Small intestine (tissue), 7 donors: ENCODE data around the gene ADARB2. TPM values are rescaled to one million over a fixed set of nuclear protein-coding genes. Genes with fewer than 3 reads are reported as not detected.

Source experiments
- DNase-seq, 2 donors: peaks; one replicate each; pipeline versions ENCODE4 v3.0.0 to v3.0.0-alpha.2; 2013
- FAIRE-seq: peaks from 2 replicates; lab custom pipeline; 2012; peaks lifted over from hg19 to GRCh38; lab: Jason Lieb, UNC
- H3K27ac ChIP-seq, 3 donors: one replicate each; pipeline ENCODE4 v1.5.1; 2013; ENCODE audit warnings: low read length in 2 of 3, mild to moderate bottlenecking in 2 of 3, control low read depth in 1 of 3, inconsistent platforms in 1 of 3, low read depth in 1 of 3, moderate library complexity in 1 of 3
- H3K27me3 ChIP-seq, 3 donors: one replicate each; pipeline ENCODE4 v1.6.1; 2013; ENCODE audit warnings: low read length in 3 of 3, inconsistent platforms in 1 of 3; ENCODE audit not compliant: control insufficient read depth in 3 of 3, insufficient read depth in 3 of 3
- H3K36me3 ChIP-seq, 3 donors: one replicate each; pipeline ENCODE4 v1.6.1; 2013; ENCODE audit warnings: low read length in 3 of 3, inconsistent platforms in 1 of 3, low read depth in 1 of 3, mild to moderate bottlenecking in 1 of 3, moderate library complexity in 1 of 3; ENCODE audit not compliant: control insufficient read depth in 3 of 3, insufficient read depth in 2 of 3
- H3K4me1 ChIP-seq, 3 donors: one replicate each; pipeline ENCODE4 v1.6.1; 2013; ENCODE audit warnings: low read length in 2 of 3, inconsistent platforms in 1 of 3, low read depth in 1 of 3, mild to moderate bottlenecking in 1 of 3, moderate library complexity in 1 of 3; ENCODE audit not compliant: control insufficient read depth in 3 of 3, insufficient read depth in 2 of 3
- H3K4me3 ChIP-seq, 3 donors: one replicate each; pipeline ENCODE4 v1.5.1; 2013; ENCODE audit warnings: low read length in 3 of 3, control low read depth in 1 of 3, inconsistent platforms in 1 of 3, low read depth in 1 of 3, mild to moderate bottlenecking in 1 of 3, moderate library complexity in 1 of 3
- H3K9me3 ChIP-seq, 2 donors: one replicate each; pipeline ENCODE4 v1.6.1; 2013; ENCODE audit warnings: low read depth in 1 of 2, low read length in 1 of 2; ENCODE audit not compliant: control insufficient read depth in 2 of 2, insufficient read depth in 1 of 2
- WGBS, 3 donors: extraction: QIAGEN DNeasy Blood & Tissue Kit; methylation state at CpG; one replicate each; pipeline ENCODE4 v1.1.7; 2013; 5-methylcytosine and 5-hydroxymethylcytosine counted together
- polyA plus RNA-seq, 4 donors: library from polyadenylated mRNA; stranded (reverse) in 3 of 4; unstranded in 1 of 4; fragments of 200-250 nt in 3 of 4; fragments of 120-200 nt in 1 of 4; gene quantifications; one replicate each; pipeline versions ENCODE4 v1.2.1 to v1.2.3, GENCODE V29; 2013
- donor health status: healthy with polysubstance abuse.
- donor health status: control.
- donor health status: control.
- donor health status: Bipolar disorder and iron deficiency.
- donor health status: healthy.

ADARB2 gene
- polyA plus RNA-seq, 4 donors, result 0.35 to 1.8 (median 0.94) TPM

DNA sequence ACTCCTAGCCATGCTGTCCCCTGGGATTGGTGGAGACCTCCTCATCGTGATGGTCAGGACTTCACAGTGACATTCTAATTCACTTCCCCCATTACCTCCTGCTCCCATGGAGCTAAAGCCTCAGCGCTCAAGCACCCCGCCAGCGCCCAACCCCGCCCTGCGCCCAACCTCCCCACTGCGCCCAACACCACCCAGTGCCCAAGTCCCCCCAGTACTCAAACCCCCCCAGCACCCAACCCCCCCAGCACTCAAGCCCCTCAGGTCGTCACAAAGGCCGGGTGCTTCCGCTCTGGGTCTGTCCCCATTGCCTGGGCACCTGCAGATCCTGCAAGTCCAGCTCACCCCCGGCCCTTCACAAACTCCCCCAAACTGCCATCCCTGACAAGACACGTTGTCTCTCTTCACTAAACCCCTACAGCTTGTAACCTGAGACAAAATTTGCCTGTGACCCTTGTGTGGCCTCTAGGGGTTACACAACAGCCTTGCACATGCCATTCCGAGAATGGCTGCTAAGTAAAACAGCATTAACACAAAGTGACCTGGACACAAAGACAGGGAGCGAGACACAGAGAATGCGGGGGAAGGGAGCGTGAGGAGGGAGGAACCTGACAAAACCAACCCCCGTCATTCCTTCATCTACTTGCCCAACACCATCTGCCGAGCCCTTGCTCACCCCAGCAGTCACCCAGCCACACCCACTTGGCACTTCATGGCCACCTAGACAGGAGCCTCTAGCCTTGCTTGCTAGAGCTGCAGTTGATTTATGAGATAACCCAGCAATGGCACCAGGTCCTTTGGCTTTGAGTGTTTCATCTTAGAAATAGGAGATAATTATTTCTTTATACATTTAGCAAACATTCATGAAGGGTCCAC is 107.8 kb downstream of the ADARB2 start:
- DNase-seq (no peak), FAIRE-seq (no peak)
- Histone ChIP-seq H3K9me3 (no peaks in the 10 kb centered on the region), H3K4me3 (no peak overlapping the region), H3K4me1 (no peaks in the 10 kb centered on the region), H3K27me3 (peaks cover 0 to 2% (median 0%) of the 10 kb centered on the region in 3 donors), H3K36me3 (no peaks in the 10 kb centered on the region), H3K27ac (no peak overlapping the region)
- WGBS, 3 donors, result 70 to 73% (median 71%) methylated on average over 18 of the region's 18 CpGs

DNA sequence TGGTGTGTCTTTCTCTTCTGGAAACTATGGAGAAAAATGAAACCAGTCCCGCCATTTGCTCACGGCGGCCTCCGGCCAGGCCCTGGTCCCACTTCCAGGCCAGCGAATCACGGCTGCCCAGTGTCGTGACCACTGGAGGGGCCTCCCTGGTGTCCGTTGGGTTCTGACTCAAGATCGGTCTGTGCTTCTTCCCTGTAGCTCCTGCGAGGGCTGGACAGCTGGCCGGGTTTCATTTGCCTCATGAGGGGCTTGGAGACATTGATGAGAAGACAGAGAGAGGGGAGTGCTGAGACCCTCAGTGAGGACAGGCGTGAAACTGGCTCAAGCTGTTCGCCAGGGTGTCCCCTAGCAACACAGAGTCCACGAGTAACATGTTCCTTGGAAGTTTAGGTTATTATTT is 108.6 kb downstream of the ADARB2 start:
- 86 to 90% (median 90%) methylated on average over 14 of the region's 14 CpGs for WGBS, 3 donors
- H3K27ac ChIP-seq, result no peak overlapping the region
- H3K27me3 ChIP-seq, result peaks cover 0 to 2% (median 0%) of the 10 kb centered on the region in 3 donors
- no peaks in the 10 kb centered on the region for H3K9me3 ChIP-seq
- no peaks in the 10 kb centered on the region for H3K4me1 ChIP-seq
- no peak overlapping the region for H3K4me3 ChIP-seq
- FAIRE-seq (no peak), DNase-seq (no peak)
- H3K36me3 ChIP-seq, result no peaks in the 10 kb centered on the region

DNA sequence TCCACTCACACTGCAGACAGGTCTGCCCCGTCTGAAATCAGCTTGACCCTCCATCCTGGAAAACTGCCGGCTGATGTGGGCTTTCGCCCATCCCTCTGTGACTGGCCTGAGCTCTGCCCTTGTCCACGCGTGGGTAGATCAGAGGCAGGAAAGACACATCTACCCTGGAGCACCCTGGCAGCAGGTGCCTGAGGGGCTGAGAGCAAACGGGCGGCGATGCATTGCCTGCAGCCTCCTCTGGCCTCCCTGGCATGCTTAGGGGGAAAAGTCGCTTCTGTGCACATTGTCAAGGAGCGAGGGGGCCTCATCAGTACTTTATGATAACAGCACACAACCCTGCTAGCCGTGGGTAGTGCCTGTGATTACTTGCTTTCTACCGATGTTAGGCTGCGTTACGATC is 109.4 kb downstream of the ADARB2 start:
- FAIRE-seq, result no peak
- no peaks in the 10 kb centered on the region for H3K9me3 ChIP-seq
- 80 to 84% (median 81%) methylated on average over 14 of the region's 14 CpGs for WGBS, 3 donors
- DNase-seq, result no peak
- no peaks in the 10 kb centered on the region for H3K4me1 ChIP-seq
- H3K4me3 ChIP-seq, result no peak overlapping the region
- no peaks in the 10 kb centered on the region for H3K36me3 ChIP-seq
- peaks cover 0 to 2% (median 0%) of the 10 kb centered on the region in 3 donors for H3K27me3 ChIP-seq
- no peak overlapping the region for H3K27ac ChIP-seq

DNA sequence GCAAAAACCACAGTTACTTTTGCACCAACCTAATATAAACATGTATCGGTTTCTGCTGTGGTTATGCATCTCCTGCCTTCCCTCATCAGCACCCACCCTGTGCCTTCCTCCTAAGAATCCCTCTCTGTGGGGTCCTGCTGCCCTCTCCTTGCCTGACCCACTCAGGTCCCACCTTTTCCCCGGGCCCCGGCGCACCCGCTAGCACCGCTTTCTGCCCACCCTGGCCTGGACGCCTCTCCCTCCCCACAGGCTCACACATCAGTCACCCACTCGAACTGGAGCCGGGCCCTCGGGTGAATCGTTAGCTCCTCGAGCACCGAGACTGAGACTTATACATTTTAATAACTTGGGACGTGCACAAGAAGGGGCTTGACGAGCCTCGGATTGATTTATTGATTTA is 110.5 kb downstream of the ADARB2 start:
- WGBS, 3 donors, result 87 to 90% (median 90%) methylated on average over 16 of the region's 16 CpGs

DNA sequence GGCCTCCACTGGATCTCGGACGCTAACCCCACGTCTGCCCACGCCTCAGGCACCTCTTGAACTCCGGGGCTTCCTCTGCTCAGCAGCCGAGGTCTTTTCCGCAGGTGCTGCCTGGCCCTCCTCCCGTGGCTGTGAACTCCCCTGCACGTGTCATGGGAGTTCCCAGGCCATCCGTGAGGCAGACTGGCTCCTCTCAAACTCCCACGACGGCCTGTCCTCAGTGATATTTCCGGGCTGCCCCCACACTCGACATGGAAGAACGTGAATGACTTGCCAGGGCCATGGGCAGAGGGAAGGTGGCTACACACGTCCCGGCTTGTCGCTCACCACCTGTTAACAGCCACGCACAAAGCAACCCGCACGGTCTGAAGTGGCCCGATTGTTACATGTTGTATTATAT is 110.9 kb downstream of the ADARB2 start:
- H3K9me3 ChIP-seq, result no peaks in the 10 kb centered on the region
- no peaks in the 10 kb centered on the region for H3K36me3 ChIP-seq
- 87 to 90% (median 89%) methylated on average over 22 of the region's 22 CpGs for WGBS, 3 donors
- H3K4me3 ChIP-seq, result no peak overlapping the region
- peaks cover 0 to 2% (median 0%) of the 10 kb centered on the region in 3 donors for H3K27me3 ChIP-seq
- no peaks in the 10 kb centered on the region for H3K4me1 ChIP-seq
- FAIRE-seq, result no peak
- DNase-seq, result no peak
- no peak overlapping the region for H3K27ac ChIP-seq

More for the DNA sequence above, 110.5 kb downstream of the ADARB2 start:
- peaks cover 0 to 2% (median 0%) of the 10 kb centered on the region in 3 donors for H3K27me3 ChIP-seq
- no peaks in the 10 kb centered on the region for H3K4me1 ChIP-seq
- H3K27ac ChIP-seq, result no peak overlapping the region
- H3K36me3 ChIP-seq, result no peaks in the 10 kb centered on the region
- no peak for FAIRE-seq
- H3K9me3 ChIP-seq, result no peaks in the 10 kb centered on the region
- H3K4me3 ChIP-seq, result no peak overlapping the region
- no peak for DNase-seq

DNA sequence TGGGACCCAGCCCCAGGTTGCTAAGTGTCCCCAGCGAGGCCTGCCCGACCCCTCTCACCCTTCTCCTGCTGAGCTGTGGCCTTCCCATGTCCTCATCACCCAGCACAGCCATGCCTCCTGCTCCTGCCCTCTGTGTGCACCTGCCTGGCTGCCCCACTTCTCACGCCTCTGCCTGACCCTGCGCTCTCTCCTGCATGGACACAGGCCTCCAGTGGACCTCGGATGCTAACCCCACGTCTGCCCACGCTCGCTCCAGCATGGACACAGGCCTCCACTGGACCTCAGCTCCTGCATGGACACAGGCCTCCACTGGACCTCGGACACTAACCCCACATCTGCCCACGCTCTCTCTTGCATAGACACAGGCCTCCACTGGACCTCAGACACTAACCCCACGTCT is 111.6 kb downstream of the ADARB2 start:
- no peak overlapping the region for H3K27ac ChIP-seq
- FAIRE-seq (no peak), DNase-seq (no peak)
- H3K9me3 ChIP-seq, result no peaks in the 10 kb centered on the region
- peaks cover 0 to 2% (median 0%) of the 10 kb centered on the region in 3 donors for H3K27me3 ChIP-seq
- no peak overlapping the region for H3K4me3 ChIP-seq
- no peaks in the 10 kb centered on the region for H3K36me3 ChIP-seq
- no peaks in the 10 kb centered on the region for H3K4me1 ChIP-seq
- 86 to 92% (median 87%) methylated on average over 11 of the region's 11 CpGs for WGBS, 3 donors

DNA sequence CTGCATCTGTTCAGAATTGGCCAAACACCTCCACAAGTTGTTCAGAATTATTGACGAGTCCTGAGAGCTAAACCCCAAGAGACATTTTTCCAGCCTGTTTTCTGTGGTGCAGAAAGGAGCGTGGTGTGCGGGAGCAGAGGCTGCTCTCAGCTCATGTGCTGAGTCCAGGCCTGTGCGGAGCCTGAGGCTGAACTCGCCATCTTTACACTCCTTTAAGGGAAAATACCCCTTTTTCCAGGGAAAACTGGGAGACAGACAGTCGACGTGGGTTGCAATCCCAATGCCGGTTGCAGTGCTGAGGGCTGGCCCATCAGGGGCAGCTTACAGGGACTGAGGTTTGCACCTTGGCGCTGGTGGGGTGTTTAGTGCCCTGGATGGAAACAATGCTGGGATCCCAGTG is 112.2 kb downstream of the ADARB2 start:
- H3K27ac ChIP-seq, result no peak overlapping the region
- peaks cover 0 to 2% (median 0%) of the 10 kb centered on the region in 3 donors for H3K27me3 ChIP-seq
- H3K9me3 ChIP-seq, result no peaks in the 10 kb centered on the region
- DNase-seq (no peak), FAIRE-seq (no peak)
- no peaks in the 10 kb centered on the region for H3K36me3 ChIP-seq
- no peaks in the 10 kb centered on the region for H3K4me1 ChIP-seq
- 85 to 95% (median 89%) methylated on average over 9 of the region's 9 CpGs for WGBS, 3 donors
- H3K4me3 ChIP-seq, result no peak overlapping the region

DNA sequence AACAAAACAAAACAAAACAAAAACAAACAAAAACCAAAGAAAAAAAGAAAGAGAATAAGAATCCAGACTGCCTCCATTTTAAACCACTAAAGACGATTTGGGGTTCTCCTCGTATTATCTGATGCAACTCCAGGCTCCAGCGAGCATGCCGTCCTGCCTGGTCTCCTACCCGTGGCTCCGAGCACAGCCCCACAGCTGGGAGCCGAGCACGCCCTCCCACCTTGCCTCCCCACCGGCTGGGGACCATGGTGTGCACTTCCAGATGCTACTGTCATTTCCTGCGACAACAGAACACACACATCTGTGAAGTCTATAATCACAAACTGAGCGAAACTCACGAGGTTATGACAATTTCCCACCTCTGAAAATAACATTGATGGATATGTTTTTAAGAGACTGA is 113.1 kb downstream of the ADARB2 start:
- Histone ChIP-seq H3K4me1 (no peaks in the 10 kb centered on the region), H3K4me3 (no peak overlapping the region), H3K9me3 (no peaks in the 10 kb centered on the region), H3K27me3 (peaks cover 0 to 2% (median 0%) of the 10 kb centered on the region in 3 donors), H3K36me3 (no peaks in the 10 kb centered on the region), H3K27ac (no peak overlapping the region)
- FAIRE-seq (no peak), DNase-seq (no peak)
- 77 to 83% (median 79%) methylated on average over 12 of the region's 12 CpGs for WGBS, 3 donors
